ENCODE results near the gene FXYD6. TPM values are rescaled to one million over a fixed set of nuclear protein-coding genes. Genes with fewer than 3 reads are reported as not detected.

Gene FXYD6
- total RNA-seq, 2 experiments from 2014 or later: 0.31 TPM; not detected in 1

- H3K27me3 Mint-ChIP-seq: peaks cover 15% of the 10 kb centered on the region
- no peak for DNase-seq
Measured at GRCh38 chr11:117888139-117888566, 11.7 kb upstream of the FXYD6 start.

DNA sequence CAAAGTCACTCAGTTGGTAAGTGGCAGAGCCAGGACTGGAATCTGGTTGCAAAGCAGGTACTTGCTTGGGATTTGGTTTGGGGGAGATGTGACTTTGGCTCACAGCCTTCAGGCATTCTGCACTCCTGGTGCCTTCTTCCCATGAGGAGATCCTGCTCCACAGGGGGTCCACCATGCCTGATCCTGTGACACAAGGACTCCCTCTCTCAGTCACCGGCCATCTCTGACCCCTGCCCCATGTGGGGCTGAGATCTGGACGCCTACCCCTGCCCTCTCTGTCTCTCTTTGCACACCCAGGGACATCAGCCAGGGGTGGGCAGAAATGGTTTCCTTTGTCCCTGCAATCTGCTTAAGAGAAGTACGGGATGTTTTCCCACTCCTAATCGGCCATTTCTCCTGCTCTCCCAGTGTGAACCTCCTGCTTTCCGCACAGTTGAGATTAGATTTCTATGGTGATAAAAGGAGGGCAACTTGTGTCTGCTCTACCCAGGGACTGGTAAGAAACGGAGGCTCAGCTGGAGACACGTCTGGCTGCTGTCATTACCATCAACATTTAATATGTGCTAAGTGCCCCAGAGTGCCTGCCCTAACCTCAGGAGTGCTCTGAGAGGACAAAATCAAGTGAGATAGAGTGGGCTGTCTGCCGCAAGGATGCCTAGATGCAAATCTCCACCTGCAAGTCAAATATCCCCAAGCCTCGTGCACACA is 11.1 kb upstream of the FXYD6 start:
- Mint-ChIP-seq H3K4me1 (no peaks in the 10 kb centered on the region), H3K9me3 (peaks cover 12% of the 10 kb centered on the region), H3K27me3 (peaks cover 17% of the 10 kb centered on the region), H3K36me3 (peaks cover 3% of the 10 kb centered on the region), H3K27ac (no peak overlapping the region), H3K4me3 (no peak overlapping the region)
- POLR2A ChIA-PET: no interaction called here
- ATAC-seq (ENCODE audit: low read depth) (no peak), DNase-seq (no peak)

More at GRCh38 chr11:117888139-117888566, 11.7 kb upstream of the FXYD6 start:
- no peak overlapping the region for H3K27ac Mint-ChIP-seq
- no peaks in the 10 kb centered on the region for H3K4me1 Mint-ChIP-seq
- peaks cover 17% of the 10 kb centered on the region for H3K9me3 Mint-ChIP-seq
- peaks cover 3% of the 10 kb centered on the region for H3K36me3 Mint-ChIP-seq
- no peak overlapping the region for H3K4me3 Mint-ChIP-seq
- POLR2A ChIA-PET: no interaction called here
- no peak for ATAC-seq (ENCODE audit: low read depth)

GRCh38 chr11:117885777-117886176 is 9.3 kb upstream of the FXYD6 start:
- Mint-ChIP-seq H3K27ac (no peak overlapping the region), H3K4me3 (no peak overlapping the region), H3K9me3 (peaks cover 5% of the 10 kb centered on the region), H3K4me1 (peaks cover 2% of the 10 kb centered on the region), H3K27me3 (peaks cover 31% of the 10 kb centered on the region), H3K36me3 (no peaks in the 10 kb centered on the region)
- ATAC-seq (ENCODE audit: low read depth) (no peak), DNase-seq (no peak)
- POLR2A ChIA-PET: no interaction called here

DNA sequence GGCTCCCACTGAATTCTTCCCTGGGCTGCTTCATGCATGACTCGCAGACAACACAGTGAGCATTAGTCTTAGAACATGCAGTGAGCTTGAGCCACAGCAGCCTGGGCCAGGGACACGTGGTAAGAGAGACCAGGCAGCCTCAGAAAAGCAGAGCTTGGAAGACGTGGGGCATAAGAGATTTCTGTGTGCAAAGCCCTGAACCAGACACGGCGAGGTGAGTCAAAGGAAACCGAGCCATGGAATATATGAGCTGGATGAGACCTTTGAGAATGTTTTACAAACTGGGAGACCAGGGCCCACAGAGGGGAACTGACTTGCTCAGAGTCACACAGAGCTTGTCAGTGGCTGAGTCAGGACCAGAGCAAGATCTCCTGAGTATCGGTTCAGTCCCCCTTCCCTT is 8.5 kb upstream of the FXYD6 start:
- Mint-ChIP-seq H3K36me3 (no peaks in the 10 kb centered on the region), H3K27ac (no peak overlapping the region), H3K27me3 (peaks cover 36% of the 10 kb centered on the region), H3K4me1 (peaks cover 2% of the 10 kb centered on the region), H3K4me3 (no peak overlapping the region), H3K9me3 (peaks cover 3% of the 10 kb centered on the region)
- no peak for ATAC-seq (ENCODE audit: low read depth)
- POLR2A ChIA-PET: no interaction called here
- no peak for DNase-seq

DNA sequence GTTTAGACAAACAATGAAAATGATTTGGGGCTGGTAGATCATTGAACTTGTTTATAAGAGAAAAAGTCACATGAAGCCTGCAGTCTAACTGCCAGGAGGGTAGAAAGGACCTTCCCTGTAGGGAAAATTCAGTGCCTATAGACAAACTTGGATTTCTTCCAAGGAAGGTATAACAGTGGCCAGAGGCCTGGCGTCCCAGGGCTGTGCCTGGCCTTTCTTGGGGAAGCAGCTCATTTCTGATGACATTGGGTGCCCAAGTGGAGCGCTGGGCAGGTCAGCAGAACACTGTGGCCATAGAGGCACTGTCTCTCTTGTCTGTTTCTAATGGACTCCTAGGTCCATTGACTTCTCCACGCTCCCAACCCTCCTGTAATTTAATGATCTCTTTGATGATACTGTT is 6.6 kb upstream of the FXYD6 start:
- POLR2A ChIA-PET: no interaction called here
- Mint-ChIP-seq H3K27me3 (peaks cover 51% of the 10 kb centered on the region), H3K36me3 (no peaks in the 10 kb centered on the region), H3K4me1 (peaks cover 2% of the 10 kb centered on the region), H3K9me3 (no peaks in the 10 kb centered on the region), H3K4me3 (no peak overlapping the region), H3K27ac (no peak overlapping the region)
- ATAC-seq (ENCODE audit: low read depth): no peak
- DNase-seq: no peak

DNA sequence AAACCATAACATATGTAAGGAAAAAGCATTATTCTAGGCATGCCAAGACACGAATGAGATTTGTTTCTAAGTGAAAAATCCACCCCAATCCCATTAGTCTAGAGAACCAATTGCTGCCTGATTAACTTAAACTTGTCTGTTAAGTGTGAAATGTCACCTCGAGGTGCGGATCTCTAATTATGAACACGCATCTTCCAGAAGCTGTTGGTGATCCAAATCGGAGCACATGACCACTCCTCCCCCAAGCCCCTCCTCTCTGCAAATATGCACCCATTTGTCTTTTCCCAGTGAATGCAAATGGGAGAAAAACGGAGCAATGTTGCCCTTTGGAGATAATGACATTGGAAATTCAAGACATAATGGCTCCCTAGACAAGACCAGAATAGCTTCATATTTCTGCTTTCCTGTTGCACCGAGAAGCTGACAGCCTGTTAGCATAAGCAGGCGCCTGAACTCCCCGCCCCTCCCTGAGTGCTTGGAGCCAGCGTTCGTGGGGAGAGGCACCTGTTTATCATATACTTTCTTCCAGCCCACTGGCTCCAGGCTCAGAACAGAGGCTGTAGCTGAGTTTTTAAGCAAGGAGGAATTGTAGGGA is 6.0 kb upstream of the FXYD6 start:
- no peaks in the 10 kb centered on the region for H3K9me3 Mint-ChIP-seq
- peaks cover 2% of the 10 kb centered on the region for H3K4me1 Mint-ChIP-seq
- no peak overlapping the region for H3K27ac Mint-ChIP-seq
- DNase-seq (no peak), ATAC-seq (ENCODE audit: low read depth) (no peak)
- no peaks in the 10 kb centered on the region for H3K36me3 Mint-ChIP-seq
- H3K27me3 Mint-ChIP-seq: peaks cover 57% of the 10 kb centered on the region
- H3K4me3 Mint-ChIP-seq: no peak overlapping the region
- POLR2A ChIA-PET: no interaction called here

DNA sequence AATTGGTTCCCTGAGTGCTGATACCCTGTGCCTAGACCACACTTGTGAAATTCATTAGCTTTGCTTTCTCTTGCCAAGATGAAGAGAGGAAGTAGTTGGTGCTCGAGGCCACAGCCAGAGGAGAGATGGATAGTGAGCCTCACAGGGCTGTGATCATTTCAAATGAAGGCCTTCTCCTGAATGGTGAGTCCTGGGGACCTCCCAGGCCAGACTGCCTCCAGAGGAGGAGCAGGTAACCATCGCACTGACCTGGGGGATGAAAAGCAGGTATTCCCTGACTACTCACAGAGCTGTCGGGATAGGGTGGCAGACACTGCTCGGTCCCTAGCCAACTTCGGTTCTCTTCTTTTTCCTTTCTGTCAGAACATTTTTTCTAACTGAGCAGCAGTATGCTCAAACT is 4.8 kb upstream of the FXYD6 start:
- Mint-ChIP-seq H3K4me1 (peaks cover 7% of the 10 kb centered on the region), H3K27me3 (peaks cover 65% of the 10 kb centered on the region), H3K9me3 (no peaks in the 10 kb centered on the region), H3K4me3 (no peak overlapping the region), H3K27ac (no peak overlapping the region), H3K36me3 (no peaks in the 10 kb centered on the region)
- POLR2A ChIA-PET: no interaction called here
- ATAC-seq (ENCODE audit: low read depth) (no peak), DNase-seq (no peak)

GRCh38 chr11:117879516-117880480 is 3.3 kb upstream of the FXYD6 start:
- no peak overlapping the region for H3K27ac Mint-ChIP-seq
- no peak for ATAC-seq (ENCODE audit: low read depth)
- H3K27me3 Mint-ChIP-seq: peaks cover 79% of the 10 kb centered on the region
- DNase-seq: no peak
- H3K4me1 Mint-ChIP-seq: peaks cover 20% of the 10 kb centered on the region
- no peak overlapping the region for H3K4me3 Mint-ChIP-seq
- H3K36me3 Mint-ChIP-seq: no peaks in the 10 kb centered on the region
- POLR2A ChIA-PET: no interaction called here
- H3K9me3 Mint-ChIP-seq: no peaks in the 10 kb centered on the region

- no peak for ATAC-seq (ENCODE audit: low read depth)
- Mint-ChIP-seq H3K27ac (no peak overlapping the region), H3K36me3 (no peaks in the 10 kb centered on the region), H3K9me3 (no peaks in the 10 kb centered on the region), H3K27me3 (peaks cover 76% of the 10 kb centered on the region), H3K4me1 (peaks cover 25% of the 10 kb centered on the region), H3K4me3 (no peak overlapping the region)
- POLR2A ChIA-PET: no interaction called here
- no peak for DNase-seq
Measured at GRCh38 chr11:117878939-117879475, 2.5 kb upstream of the FXYD6 start.

DNA sequence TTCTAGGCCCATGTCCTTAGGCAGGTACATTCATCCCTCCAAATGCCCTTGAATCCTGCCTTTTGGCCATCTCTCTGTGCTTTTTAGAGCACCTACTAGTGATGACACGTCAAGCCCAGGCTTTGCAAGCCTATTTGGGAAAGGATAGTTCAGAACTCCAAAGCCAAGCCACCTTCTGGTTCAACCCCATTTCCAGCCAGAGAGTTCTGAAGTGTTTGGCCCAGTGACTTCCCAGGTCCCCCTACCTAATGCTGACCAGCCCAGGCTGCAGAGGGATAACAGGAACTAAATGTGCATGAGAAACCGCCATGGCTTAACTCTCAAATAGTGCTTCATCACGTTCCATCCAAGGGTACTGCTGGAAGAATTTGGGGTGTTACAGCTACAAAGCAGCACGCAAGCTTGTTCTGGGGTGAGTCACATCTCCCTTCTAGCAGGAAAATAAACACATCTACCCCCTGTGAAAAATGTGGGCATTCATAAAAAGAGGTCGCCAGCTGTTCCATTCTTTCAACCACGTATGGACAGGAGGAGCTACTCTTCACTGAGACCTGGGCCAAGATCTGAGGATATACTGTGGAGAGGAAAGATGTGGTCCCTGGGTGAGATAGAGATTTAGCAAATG is 2.0 kb upstream of the FXYD6 start:
- ATAC-seq (ENCODE audit: low read depth): no peak
- POLR2A ChIA-PET: no interaction called here
- Mint-ChIP-seq H3K27me3 (peaks cover 72% of the 10 kb centered on the region), H3K4me1 (peaks cover 29% of the 10 kb centered on the region), H3K36me3 (no peaks in the 10 kb centered on the region), H3K4me3 (no peak overlapping the region), H3K27ac (no peak overlapping the region), H3K9me3 (no peaks in the 10 kb centered on the region)
- DNase-seq: no peak

- peak overlapping the region; percentile 66 for H3K4me3 Mint-ChIP-seq
- no peaks in the 10 kb centered on the region for H3K9me3 Mint-ChIP-seq
- DNase-seq: no peak
- peaks cover 32% of the 10 kb centered on the region for H3K4me1 Mint-ChIP-seq
- POLR2A ChIA-PET: interaction anchor here (1.2 kb wide), 1 partner anchor 17 kb away, joined by 4 read pairs; no protein-coding TSS in a partner anchor
- no peak overlapping the region for H3K27ac Mint-ChIP-seq
- no peaks in the 10 kb centered on the region for H3K36me3 Mint-ChIP-seq
- no peak for ATAC-seq (ENCODE audit: low read depth)
- peaks cover 62% of the 10 kb centered on the region for H3K27me3 Mint-ChIP-seq
Measured at GRCh38 chr11:117877120-117877784, 794 bp upstream of the FXYD6 start.

GRCh38 chr11:117876059-117876340 is 458 bp downstream of the FXYD6 start:
- Mint-ChIP-seq H3K4me1 (peaks cover 36% of the 10 kb centered on the region), H3K9me3 (no peaks in the 10 kb centered on the region), H3K4me3 (peak overlapping the region; percentile 90), H3K27ac (peak overlapping the region; percentile 70), H3K36me3 (no peaks in the 10 kb centered on the region), H3K27me3 (peaks cover 50% of the 10 kb centered on the region)
- no peak for DNase-seq
- POLR2A ChIA-PET: interaction anchor here (0.8 kb wide), 1 partner anchor 39 kb away, joined by 4 read pairs; no protein-coding TSS in a partner anchor
- no peak for ATAC-seq (ENCODE audit: low read depth)

Data from activated naive CD8-positive, alpha-beta T cell treated with anti-CD3 and anti-CD28 coated beads, Interleukin-2, amount 10 ng/mL, durations not matched to agents 7 days and 5 days (primary cell).